SK-N-SH (cell line): ENCODE results near the gene TICAM1. TPM values are rescaled to one million over a fixed set of nuclear protein-coding genes. Genes with fewer than 3 reads are reported as not detected.
"Not testable (repeated sequence)": the region's sequence is repeated elsewhere in the genome, so short reads cannot be mapped to it uniquely, and the experiment has no call there.

Source experiments
- CTCF ChIA-PET: fragments of 300-600, 350-600 bp; formaldehyde crosslinking; extraction: SDS; loops from one replicate; lab custom pipeline; 2021; lab: Yijun Ruan, JAX
- POLR2A ChIA-PET: fragments of 350-600 bp; sonication (Branson Sonifier 250); formaldehyde crosslinking; extraction: SDS; loops from one replicate; lab custom pipeline; 2020; ENCODE audit warnings: antibody characterized with exemption, inconsistent platforms; lab: Yijun Ruan, JAX
- DNase-seq: peaks from one replicate; pipeline ENCODE4 v3.0.0; 2012
- H2AFZ ChIP-seq: fragments of 200-600 bp; sonication (generic); 2 replicates; pipeline ENCODE4 v1.8.1; 2016; ENCODE audit warnings: antibody characterized with exemption, mild to moderate bottlenecking, low read depth
- H3F3A ChIP-seq: fragments of 200-600 bp; sonication (generic); replicated peaks from 2 replicates; pipeline ENCODE3; 2016; ENCODE audit warnings: antibody characterized with exemption, mild to moderate bottlenecking; ENCODE audit not compliant: insufficient read depth
- H3K27ac ChIP-seq, 2 experiments: fragments of 200-500 bp in 1 of 2; fragments of 200-600 bp in 1 of 2; sonication (Bioruptor generic) in 1 of 2; sonication (generic), shearing (Covaris generic) in 1 of 2; 2 replicates each; pipeline versions ENCODE4 v1.5.1 to v1.6.1; 2014 to 2016; ENCODE audit warnings: low read depth in 2 of 2, inconsistent platforms in 1 of 2, low read length in 1 of 2, mild to moderate bottlenecking in 1 of 2, mixed read lengths in 1 of 2
- H3K27me3 ChIP-seq: fragments of 200-600 bp; sonication (generic), shearing (Covaris generic); 2 replicates; pipeline ENCODE4 v1.6.1; 2016; ENCODE audit warnings: mixed run types; ENCODE audit not compliant: insufficient read depth
- H3K36me3 ChIP-seq, 2 experiments: fragments of 200-500 bp in 1 of 2; fragments of 200-600 bp in 1 of 2; sonication (Bioruptor generic) in 1 of 2; sonication (generic) in 1 of 2; replicated peaks in 1 of 2; 2 replicates each; pipeline versions ENCODE3 to v1.5.1; 2014 to 2016; ENCODE audit warnings: low read length in 1 of 2, mild to moderate bottlenecking in 1 of 2; ENCODE audit not compliant: insufficient read depth in 2 of 2, control insufficient read depth in 1 of 2
- H3K4me1 ChIP-seq, 2 experiments: fragments of 200-500 bp in 1 of 2; fragments of 200-600 bp in 1 of 2; sonication (Bioruptor generic) in 1 of 2; sonication (generic), shearing (Covaris generic) in 1 of 2; 2 replicates each; pipeline versions ENCODE4 v1.5.1 to v1.6.1; 2014 to 2016; ENCODE audit warnings: low read depth in 1 of 2, low read length in 1 of 2, mixed run types in 1 of 2; ENCODE audit not compliant: insufficient read depth in 2 of 2, control insufficient read depth in 1 of 2
- H3K4me2 ChIP-seq: fragments of 200-600 bp; sonication (generic), shearing (Covaris generic); 2 replicates; pipeline ENCODE4 v1.6.1; 2017; ENCODE audit warnings: mixed run types
- H3K4me3 ChIP-seq, 2 experiments: fragments of 200-500 bp in 1 of 2; fragments of 200-600 bp in 1 of 2; sonication (Bioruptor generic) in 1 of 2; sonication (generic), shearing (Covaris generic) in 1 of 2; 2 replicates each; pipeline versions ENCODE4 v1.5.1 to v1.8.1; 2014 to 2016; ENCODE audit warnings: low read depth in 2 of 2, inconsistent platforms in 1 of 2, low read length in 1 of 2, mild to moderate bottlenecking in 1 of 2, mixed read lengths in 1 of 2, moderate library complexity in 1 of 2
- H3K79me2 ChIP-seq: fragments of 200-600 bp; sonication (generic); 2 replicates; pipeline ENCODE4 v1.8.1; 2017; ENCODE audit warnings: mild to moderate bottlenecking; ENCODE audit not compliant: insufficient read depth
- H3K9ac ChIP-seq: fragments of 200-600 bp; sonication (generic); 2 replicates; pipeline ENCODE4 v1.6.1; 2017; ENCODE audit warnings: mixed run types
- H3K9me2 ChIP-seq: fragments of 200-600 bp; sonication (generic); 2 replicates; pipeline ENCODE4 v1.6.1; 2017; ENCODE audit warnings: mixed run types
- H3K9me3 ChIP-seq: fragments of 200-600 bp; sonication (generic); 2 replicates; pipeline ENCODE4 v1.6.1; 2017; ENCODE audit warnings: mixed run types, mild to moderate bottlenecking, moderate library complexity
- H4K20me1 ChIP-seq: fragments of 200-600 bp; sonication (generic); 2 replicates; pipeline ENCODE4 v1.6.1; 2017; ENCODE audit warnings: mild to moderate bottlenecking, mixed run types; ENCODE audit not compliant: insufficient read depth
- CTCF ChIP-seq: fragments of 200-600 bp; sonication (generic); IDR thresholded peaks from 2 replicates; pipeline ENCODE4 v1.6.1; 2017; ENCODE audit warnings: antibody characterized with exemption, mild to moderate bottlenecking, moderate library complexity
- FOSL2 ChIP-seq: IDR thresholded peaks from 2 replicates; pipeline ENCODE4 v1.4.0; 2012; ENCODE audit warnings: low read depth, mild to moderate bottlenecking, moderate library complexity, borderline replicate concordance
- RFX5 ChIP-seq: IDR thresholded peaks from 2 replicates; pipeline ENCODE4 v1.6.1; 2012; ENCODE audit warnings: mild to moderate bottlenecking, improper control_type of control experiment, low read length
- SIN3A ChIP-seq: IDR thresholded peaks from 2 replicates; pipeline ENCODE4 v1.6.1; 2012; ENCODE audit warnings: low read depth, mild to moderate bottlenecking, low read length, moderate library complexity, borderline replicate concordance
- SMC3 ChIP-seq: IDR thresholded peaks from 2 replicates; pipeline ENCODE4 v1.6.1; 2012; ENCODE audit warnings: low read depth, low read length, improper control_type of control experiment
- TCF12 ChIP-seq: IDR thresholded peaks from 2 replicates; pipeline ENCODE4 v1.4.0; 2012
- TEAD4 ChIP-seq: IDR thresholded peaks from 2 replicates; pipeline ENCODE4 v1.4.0; 2012; ENCODE audit warnings: mild to moderate bottlenecking, borderline replicate concordance; ENCODE audit not compliant: insufficient read depth
- WGBS: methylation state at CpG from one replicate; pipeline ENCODE4 v1.1.6; 2017; ENCODE audit warnings: low lambda C conversion rate; 5-methylcytosine and 5-hydroxymethylcytosine counted together
- polyA plus RNA-seq, 3 experiments: library from polyadenylated mRNA; depleted of rRNA; stranded (reverse); fragments of >200 nt; gene quantifications; 2 replicates each; pipeline ENCODE4 v1.2.3, GENCODE V29; 2012
- TF ChIP-seq, protein P1 (sequence below): fragments of 150-350 bp; IDR thresholded peaks from 2 replicates; pipeline ENCODE4 v1.6.1; 2017; ENCODE audit warnings: antibody characterized with exemption, low read length, low read depth, borderline replicate concordance

TICAM1 gene
- polyA plus RNA-seq, 1 of the 3 experiments (the other 2 are of a cell fraction), result 2.7 TPM

DNA sequence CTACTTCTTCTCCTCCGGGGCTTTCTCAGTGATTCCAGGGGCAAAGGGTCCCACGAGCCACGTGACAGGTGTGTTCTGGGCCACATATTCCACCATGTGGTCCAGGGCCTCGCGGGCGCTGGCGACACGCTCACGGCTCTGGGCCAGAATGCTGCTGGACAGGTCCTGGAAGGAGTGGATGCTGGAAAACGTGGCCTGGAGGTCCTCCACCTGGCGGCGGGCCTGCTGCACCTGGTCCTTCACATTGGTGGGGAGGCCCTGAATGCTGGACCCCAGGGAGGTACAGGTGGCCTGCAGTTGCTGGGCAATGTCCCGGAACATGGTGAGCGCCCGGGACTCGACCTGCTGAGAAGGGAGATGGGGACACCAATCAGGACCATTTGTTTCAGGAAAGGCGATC is 7.7 kb upstream of the TICAM1 start (continued):
- TF ChIP-seq CTCF (no peak), FOSL2 (no peak), SIN3A (no peak)

DNA sequence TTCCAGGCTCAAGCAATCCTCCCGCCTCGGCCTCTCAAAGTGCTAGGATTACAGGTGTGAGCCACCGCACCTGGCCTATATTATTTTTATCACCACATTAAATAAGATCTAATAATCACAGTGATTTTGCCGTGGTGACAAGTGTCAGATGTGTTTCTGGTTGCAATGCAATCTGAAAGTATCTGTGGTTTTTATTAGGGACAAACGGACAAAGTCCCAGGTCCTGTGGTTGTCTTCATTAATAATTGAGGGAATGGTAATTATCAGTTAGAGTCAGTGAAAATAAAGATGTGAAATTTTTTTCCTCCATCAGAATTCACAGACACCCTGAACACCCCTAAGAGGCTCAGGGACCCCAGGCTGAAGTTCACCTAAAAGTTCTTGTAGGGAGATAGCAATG is 1.3 kb upstream of the TICAM1 start:
- Histone ChIP-seq H3K4me2 (no peak overlapping the region), H3K9ac (no peak overlapping the region), H3K27me3 (no peaks in the 10 kb centered on the region), H3K36me3 (peaks cover 0 to 5% of the 10 kb centered on the region in 2 experiments), H3K4me3 (no peak overlapping the region), H3K79me2 (peaks cover 41% of the 10 kb centered on the region), H4K20me1 (no peaks in the 10 kb centered on the region), H3K9me2 (no peaks in the 10 kb centered on the region), H2AFZ (no peak overlapping the region), H3K4me1 (peaks cover 5% of the 10 kb centered on the region in 2 experiments; a peak in 1 of 4 replicates), H3K9me3 (no peaks in the 10 kb centered on the region), H3K27ac (no peak overlapping the region), H3F3A (peaks cover 15% of the 10 kb centered on the region)
- TF ChIP-seq RFX5 (no peak), TEAD4 (no peak), TCF12 (no peak), SMC3 (no peak)
- TF ChIP-seq, protein P1, sequence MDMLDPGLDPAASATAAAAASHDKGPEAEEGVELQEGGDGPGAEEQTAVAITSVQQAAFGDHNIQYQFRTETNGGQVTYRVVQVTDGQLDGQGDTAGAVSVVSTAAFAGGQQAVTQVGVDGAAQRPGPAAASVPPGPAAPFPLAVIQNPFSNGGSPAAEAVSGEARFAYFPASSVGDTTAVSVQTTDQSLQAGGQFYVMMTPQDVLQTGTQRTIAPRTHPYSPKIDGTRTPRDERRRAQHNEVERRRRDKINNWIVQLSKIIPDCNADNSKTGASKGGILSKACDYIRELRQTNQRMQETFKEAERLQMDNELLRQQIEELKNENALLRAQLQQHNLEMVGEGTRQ, result no peak
- DNase-seq, result no peak
- ChIA-PET POLR2A (no interaction called here), CTCF (interaction anchor here (1.0 to 2.1 kb wide), 2 partner anchors 23 to 40 kb away, joined by 3 to 16 read pairs; no protein-coding TSS in a partner anchor)
- 88% methylated on average over 5 of the region's 5 CpGs for WGBS

DNA sequence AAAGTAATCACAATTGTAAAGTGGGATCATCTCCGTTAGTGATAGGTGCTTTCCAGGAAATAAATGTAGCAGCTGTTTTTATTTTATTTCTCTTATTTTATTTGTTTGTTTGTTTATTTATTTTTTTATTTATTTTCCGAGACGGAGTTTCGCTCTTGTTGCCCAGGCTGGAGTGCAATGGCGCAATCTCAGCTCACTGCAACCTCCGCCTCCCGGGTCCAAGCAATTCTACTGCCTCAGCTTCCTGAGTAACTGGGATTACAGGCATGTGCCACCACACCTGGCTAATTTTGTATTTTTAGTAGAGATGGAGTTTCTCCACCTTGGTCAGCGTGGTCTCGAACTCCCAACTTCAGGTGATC is 448 bp upstream of the TICAM1 start:
- Histone ChIP-seq H3K9ac (peak overlapping the region; percentile 95), H3K79me2 (peaks cover 46% of the 10 kb centered on the region), H3K4me2 (peak overlapping the region; percentile 99), H3K27ac (peak overlapping the region; percentile 36 to 45; a peak in 2 of 4 replicates), H3K4me3 (peak overlapping the region; percentile 67 to 91), H2AFZ (peak overlapping the region; percentile 95)
- not testable (repeated sequence) for H3K36me3 ChIP-seq, H4K20me1 ChIP-seq, H3K9me2 ChIP-seq, H3K9me3 ChIP-seq, H3K4me1 ChIP-seq, H3F3A ChIP-seq, H3K27me3 ChIP-seq, DNase-seq
- ChIA-PET CTCF (interaction anchor here (1.6 to 2.3 kb wide), 3 partner anchors 20 to 206 kb away, joined by 4 to 16 read pairs (median 12); no protein-coding TSS in a partner anchor), POLR2A (interaction anchor here (0.6 kb wide), 1 partner anchor 19 kb away, joined by 3 read pairs; no protein-coding TSS in a partner anchor)
- WGBS, result 36% methylated on average over 9 of the region's 9 CpGs
